Heart left ventricle (tissue), 16 donors: Measurements from ENCODE around the gene LRRC8E. TPM values are rescaled to one million over a fixed set of nuclear protein-coding genes. Genes with fewer than 3 reads are reported as not detected.

Experiments
- ATAC-seq, 4 donors: fragments of 200-7000 bp; cut with Tn5 transposase; one replicate each; pipeline ENCODE4 v1.9.1; 2020 to 2022; ENCODE audit warnings: moderate library complexity in 4 of 4, mild to moderate bottlenecking in 3 of 4, moderate number of reproducible peaks in 1 of 4
- DNase-seq, 5 donors: peaks; one replicate each; pipeline ENCODE4 v3.0.0-alpha.2; 2020
- H3K27ac ChIP-seq, 12 donors: fragments of 200-600 bp; sonication (generic) in 4 of 12; one replicate each; pipeline versions ENCODE4 v1.5.0 to v1.8.0; 2016 to 2022; ENCODE audit warnings: mild to moderate bottlenecking in 2 of 12
- H3K27me3 ChIP-seq, 9 donors: fragments of 200-600 bp; sonication (generic) in 2 of 9; one replicate each; pipeline versions ENCODE4 v1.5.1 to v1.8.0; 2016 to 2022; ENCODE audit warnings: mild to moderate bottlenecking in 3 of 9
- H3K36me3 ChIP-seq, 9 donors: fragments of 200-600 bp; sonication (generic) in 2 of 9; one replicate each; pipeline versions ENCODE4 v1.5.0 to v1.8.0; 2018 to 2022; ENCODE audit warnings: mild to moderate bottlenecking in 2 of 9
- H3K4me1 ChIP-seq, 12 donors: fragments of 200-600 bp; sonication (generic) in 4 of 12; one replicate each; pipeline versions ENCODE4 v1.5.0 to v1.8.0; 2016 to 2022; ENCODE audit warnings: mild to moderate bottlenecking in 3 of 12
- H3K4me3 ChIP-seq, 12 donors: fragments of 200-600 bp; sonication (generic) in 4 of 12; one replicate each; pipeline versions ENCODE4 v1.5.0 to v1.8.0; 2017 to 2022; ENCODE audit warnings: mild to moderate bottlenecking in 9 of 12, moderate library complexity in 4 of 12
- H3K9me3 ChIP-seq, 12 donors: fragments of 200-600 bp; sonication (generic) in 4 of 12; one replicate each; pipeline versions ENCODE4 v1.5.0 to v1.8.0; 2016 to 2022; ENCODE audit warnings: mild to moderate bottlenecking in 1 of 12
- CTCF ChIP-seq, 12 donors: fragments of 200-600 bp; sonication (generic) in 4 of 12; IDR thresholded peaks; one replicate each; pipeline versions ENCODE4 v1.5.0 to v1.8.0; 2018 to 2022; ENCODE audit warnings: antibody characterized with exemption in 12 of 12, mild to moderate bottlenecking in 5 of 12
- POLR2A ChIP-seq, 2 donors: fragments of 450-650 bp; IDR thresholded peaks; one replicate each; pipeline ENCODE4 v1.6.1; 2017; ENCODE audit warnings: antibody characterized with exemption in 2 of 2, mild to moderate bottlenecking in 2 of 2, moderate library complexity in 2 of 2
- WGBS, 4 donors: extraction: QIAGEN DNeasy Blood & Tissue Kit in 2 of 4; methylation state at CpG; one replicate each; pipeline versions ENCODE4 v1.1.5 to v1.1.7; 2013 to 2018; 5-methylcytosine and 5-hydroxymethylcytosine counted together
- intact Hi-C, 10 donors: fragments of 100-400 bp; cut with DNase I; formaldehyde crosslinking; loops; one replicate each; pipeline versions ENCODE4 v1.11.1 to v1.14.2; 2022
- polyA plus RNA-seq, 2 donors: library from polyadenylated mRNA; stranded (reverse); fragments of 200-250 nt; gene quantifications; one replicate each; pipeline ENCODE4 v1.2.3, GENCODE V29; 2013
- total RNA-seq, 9 donors: library from RNA; depleted of rRNA in 2 of 9; stranded (reverse); fragments of >200 nt in 2 of 9; fragmentation: NEBNext Ultra II Directional in 3 of 9; extraction: Animal tissue kit (Norgen Biotek cat#: 25700) in 3 of 9; gene quantifications; one replicate each; pipeline versions ENCODE4 v1.1.0 to v1.2.4, GENCODE V29; 2016 to 2023
- donor health status: ischemic (EF 13 %, LVEDD 7.1; RV severe dilation, severe dysfunction).
- donor health status: healthy with polysubstance abuse.
- donor health status: DM: no; HTN: yes; CAD: no.
- donor health status: DM: no; HTN: no; CAD: no.
- donor health status: ischemic (EF 25% LVEDD 6.9; RV normal size, moderate dysfunction).
- donor health status: ischemic (EF 25% LVEDD 5.7; RV mildly dilated, moderate dysfunction).
- donor health status: healthy.
- donor health status: DM: yes; HTN: yes; CAD: no.
- donor health status: ischemic (EF 35%, LVEDD 5.7; RV mildly dilated, moderate dysfunction).
- donor health status: nonischemic (EF 11% LVEDD 7.7; RV severe dilation, severe dysfunction).
- donor health status: DM: yes; HTN: yes; CAD: no.
- donor health status: PGD.
- donor health status: ischemic (EF 29% LVEDD 5.4; RV normal size, mild dysfunction).
- donor health status: nonischemic (EF 23%, LVEDD 6.1; RV moderate dilation, normal function).

LRRC8E gene
- total and polyA plus RNA-seq, 11 donors, result 0.17 to 2.6 (median 1.00) TPM

- intact Hi-C loops, result loop anchor here in 6 of 10 donors (2.0 to 10.0 kb wide), 7 partner anchors 49 to 401 kb away; partner anchors contain the start of genes MAP2K7 (in 3 of the 6), SNAPC2 (in 3 of the 6) and CTXN1 (in 1 of the 6)
- DNase-seq (no peak), ATAC-seq (no peak)
- Histone ChIP-seq H3K4me3 (no peak overlapping the region), H3K27me3 (no peaks in the 10 kb centered on the region), H3K9me3 (no peaks in the 10 kb centered on the region), H3K36me3 (peaks cover 0 to 7% (median 0%) of the 10 kb centered on the region in 9 donors), H3K4me1 (peaks cover 0 to 21% (median 4%) of the 10 kb centered on the region in 12 donors), H3K27ac (no peak overlapping the region)
- TF ChIP-seq POLR2A (IDR thresholded peaks at IDR 0.05) (no peak), CTCF (IDR thresholded peaks at IDR 0.05) (no peak)
- 89 to 94% (median 92%) methylated on average over 12 of the region's 12 CpGs for WGBS, 4 donors
Observed at GRCh38 chr19:7853770-7854128, 34.6 kb upstream of the LRRC8E start.

GRCh38 chr19:7855426-7856108, 32.7 kb upstream of the LRRC8E start:
- Histone ChIP-seq H3K4me3 (no peak overlapping the region), H3K27ac (no peak overlapping the region), H3K36me3 (peaks cover 0 to 8% (median 0%) of the 10 kb centered on the region in 9 donors), H3K27me3 (no peaks in the 10 kb centered on the region), H3K4me1 (peaks cover 0 to 9% (median 4%) of the 10 kb centered on the region in 12 donors), H3K9me3 (no peaks in the 10 kb centered on the region)
- no peak for DNase-seq
- intact Hi-C loops, result loop anchor here in 5 of 10 donors (2.0 to 10.0 kb wide), 5 partner anchors 47 to 399 kb away; partner anchors contain the start of genes MAP2K7 (in 2 of the 5) and SNAPC2 (in 1 of the 5)
- TF ChIP-seq CTCF (IDR thresholded peaks at IDR 0.05) (no peak), POLR2A (IDR thresholded peaks at IDR 0.05) (no peak)
- no peak for ATAC-seq
- 89 to 94% (median 92%) methylated on average over 26 of the region's 26 CpGs for WGBS, 4 donors

GRCh38 chr19:7856109-7856591, 32.2 kb upstream of the LRRC8E start:
- Histone ChIP-seq H3K4me3 (no peak overlapping the region), H3K27ac (no peak overlapping the region), H3K27me3 (peaks cover 0 to under 1% (median 0%) of the 10 kb centered on the region in 9 donors), H3K9me3 (no peaks in the 10 kb centered on the region), H3K36me3 (peaks cover 0 to 8% (median 0%) of the 10 kb centered on the region in 9 donors), H3K4me1 (peaks cover 0 to 11% (median 4%) of the 10 kb centered on the region in 12 donors)
- ATAC-seq, result no peak
- 92 to 94% (median 93%) methylated on average over 15 to 16 of the region's 16 CpGs for WGBS, 4 donors
- no peak for TF ChIP-seq CTCF (IDR thresholded peaks at IDR 0.05)
- TF ChIP-seq POLR2A (IDR thresholded peaks at IDR 0.05), result no peak
- intact Hi-C loops, result loop anchor here in 4 of 10 donors (5.0 to 10.0 kb wide), 4 partner anchors 46 to 399 kb away; partner anchors contain the start of genes MAP2K7 (in 2 of the 4) and SNAPC2 (in 1 of the 4)
- DNase-seq, result no peak
